ENCODE results near the gene CDH11. TPM values are rescaled to one million over a fixed set of nuclear protein-coding genes. Genes with fewer than 3 reads are reported as not detected.

CDH11 gene
- total RNA-seq, 1 experiment from 2014 or later = 22.1 TPM

GRCh38 chr16:65061935-65062518 is 59.8 kb downstream of the CDH11 start:
- H3K4me3 ChIP-seq = no peak overlapping the region
- H3K36me3 ChIP-seq = no peaks in the 10 kb centered on the region
- H3K9me3 ChIP-seq = no peaks in the 10 kb centered on the region
- no peak for DNase-seq
- H3K27me3 ChIP-seq = no peaks in the 10 kb centered on the region

- Histone ChIP-seq H3K36me3 (no peaks in the 10 kb centered on the region), H3K4me3 (no peak overlapping the region), H3K27me3 (no peaks in the 10 kb centered on the region), H3K9me3 (no peaks in the 10 kb centered on the region)
- no peak for DNase-seq
Measured at GRCh38 chr16:65061263-65061662, 60.6 kb downstream of the CDH11 start.

- Histone ChIP-seq H3K9me3 (no peaks in the 10 kb centered on the region), H3K36me3 (no peaks in the 10 kb centered on the region), H3K4me3 (no peak overlapping the region), H3K27me3 (no peaks in the 10 kb centered on the region)
- DNase-seq = no peak
Measured at GRCh38 chr16:65059406-65059980, 62.4 kb downstream of the CDH11 start.

- no peak for DNase-seq
- Histone ChIP-seq H3K9me3 (no peaks in the 10 kb centered on the region), H3K27me3 (no peaks in the 10 kb centered on the region), H3K36me3 (no peaks in the 10 kb centered on the region), H3K4me3 (no peak overlapping the region)
Measured at GRCh38 chr16:65057184-65057583, 64.7 kb downstream of the CDH11 start.

- DNase-seq = no peak
- Histone ChIP-seq H3K9me3 (no peaks in the 10 kb centered on the region), H3K36me3 (no peaks in the 10 kb centered on the region), H3K27me3 (no peaks in the 10 kb centered on the region), H3K4me3 (no peak overlapping the region)
Measured at GRCh38 chr16:65054457-65054856, 67.4 kb downstream of the CDH11 start.

GRCh38 chr16:65049679-65050078 is 72.2 kb downstream of the CDH11 start:
- no peaks in the 10 kb centered on the region for H3K36me3 ChIP-seq
- no peak for DNase-seq
- H3K27me3 ChIP-seq = no peaks in the 10 kb centered on the region
- H3K9me3 ChIP-seq = no peaks in the 10 kb centered on the region
- H3K4me3 ChIP-seq = no peak overlapping the region

GRCh38 chr16:65045961-65046360 is 75.9 kb downstream of the CDH11 start:
- no peaks in the 10 kb centered on the region for H3K36me3 ChIP-seq
- H3K4me3 ChIP-seq = no peak overlapping the region
- H3K27me3 ChIP-seq = no peaks in the 10 kb centered on the region
- DNase-seq = no peak
- no peaks in the 10 kb centered on the region for H3K9me3 ChIP-seq

- no peak overlapping the region for H3K4me3 ChIP-seq
- no peaks in the 10 kb centered on the region for H3K9me3 ChIP-seq
- no peak for DNase-seq
- no peaks in the 10 kb centered on the region for H3K36me3 ChIP-seq
- H3K27me3 ChIP-seq = no peaks in the 10 kb centered on the region
Measured at GRCh38 chr16:65044873-65045272, 77.0 kb downstream of the CDH11 start.

GRCh38 chr16:65044026-65044425 is 77.8 kb downstream of the CDH11 start:
- Histone ChIP-seq H3K4me3 (no peak overlapping the region), H3K36me3 (no peaks in the 10 kb centered on the region), H3K9me3 (no peaks in the 10 kb centered on the region), H3K27me3 (no peaks in the 10 kb centered on the region)
- no peak for DNase-seq

- H3K4me3 ChIP-seq = no peak overlapping the region
- no peak for DNase-seq
- H3K36me3 ChIP-seq = no peaks in the 10 kb centered on the region
- no peaks in the 10 kb centered on the region for H3K9me3 ChIP-seq
- no peaks in the 10 kb centered on the region for H3K27me3 ChIP-seq
Measured at GRCh38 chr16:65042438-65043365, 79.2 kb downstream of the CDH11 start.

- Histone ChIP-seq H3K27me3 (no peaks in the 10 kb centered on the region), H3K36me3 (no peaks in the 10 kb centered on the region), H3K9me3 (no peaks in the 10 kb centered on the region), H3K4me3 (no peak overlapping the region)
- no peak for DNase-seq
Measured at GRCh38 chr16:65041667-65042066, 80.2 kb downstream of the CDH11 start.

GRCh38 chr16:65038100-65038499 is 83.8 kb downstream of the CDH11 start:
- Histone ChIP-seq H3K36me3 (no peaks in the 10 kb centered on the region), H3K9me3 (no peaks in the 10 kb centered on the region)

GRCh38 chr16:65037556-65037955 is 84.3 kb downstream of the CDH11 start:
- H3K27me3 ChIP-seq = no peaks in the 10 kb centered on the region
- H3K9me3 ChIP-seq = no peaks in the 10 kb centered on the region
- no peaks in the 10 kb centered on the region for H3K36me3 ChIP-seq
- DNase-seq = no peak
- H3K4me3 ChIP-seq = no peak overlapping the region

More at GRCh38 chr16:65038100-65038499, 83.8 kb downstream of the CDH11 start:
- Histone ChIP-seq H3K27me3 (no peaks in the 10 kb centered on the region), H3K4me3 (no peak overlapping the region)
- DNase-seq = no peak

- H3K36me3 ChIP-seq = no peaks in the 10 kb centered on the region
- H3K9me3 ChIP-seq = no peaks in the 10 kb centered on the region
- no peak overlapping the region for H3K4me3 ChIP-seq
- no peak for DNase-seq
- H3K27me3 ChIP-seq = no peaks in the 10 kb centered on the region
Measured at GRCh38 chr16:65034915-65035314, 86.9 kb downstream of the CDH11 start.

- no peak for DNase-seq
- H3K4me3 ChIP-seq = no peak overlapping the region
- no peaks in the 10 kb centered on the region for H3K27me3 ChIP-seq
- H3K36me3 ChIP-seq = no peaks in the 10 kb centered on the region
- no peaks in the 10 kb centered on the region for H3K9me3 ChIP-seq
Measured at GRCh38 chr16:65032387-65032786, 89.5 kb downstream of the CDH11 start.

- no peaks in the 10 kb centered on the region for H3K27me3 ChIP-seq
- H3K36me3 ChIP-seq = no peaks in the 10 kb centered on the region
- H3K4me3 ChIP-seq = no peak overlapping the region
- no peaks in the 10 kb centered on the region for H3K9me3 ChIP-seq
- DNase-seq = no peak
Measured at GRCh38 chr16:65024767-65025178, 97.1 kb downstream of the CDH11 start.

- no peak for DNase-seq
- Histone ChIP-seq H3K4me3 (no peak overlapping the region), H3K27me3 (no peaks in the 10 kb centered on the region), H3K9me3 (no peaks in the 10 kb centered on the region), H3K36me3 (no peaks in the 10 kb centered on the region)
Measured at GRCh38 chr16:65023802-65024201, 98.1 kb downstream of the CDH11 start.
